Measurements from ENCODE around the gene TSSC4. TPM values are rescaled to one million over a fixed set of nuclear protein-coding genes. Genes with fewer than 3 reads are reported as not detected.
A peak's percentile ranks its signal among the peaks of the same experiment; 100 is the strongest.
"Not testable (repeated sequence)": the region's sequence is repeated elsewhere in the genome, so short reads cannot be mapped to it uniquely, and the experiment has no call there.

The TSSC4 gene
- total RNA-seq, 6 experiments from 2014 or later, result 17.6 to 27.0 (median 19.5) TPM

GRCh38 chr11:2357246-2357645, 43.3 kb upstream of the TSSC4 start:
- no peak for ATAC-seq

DNA sequence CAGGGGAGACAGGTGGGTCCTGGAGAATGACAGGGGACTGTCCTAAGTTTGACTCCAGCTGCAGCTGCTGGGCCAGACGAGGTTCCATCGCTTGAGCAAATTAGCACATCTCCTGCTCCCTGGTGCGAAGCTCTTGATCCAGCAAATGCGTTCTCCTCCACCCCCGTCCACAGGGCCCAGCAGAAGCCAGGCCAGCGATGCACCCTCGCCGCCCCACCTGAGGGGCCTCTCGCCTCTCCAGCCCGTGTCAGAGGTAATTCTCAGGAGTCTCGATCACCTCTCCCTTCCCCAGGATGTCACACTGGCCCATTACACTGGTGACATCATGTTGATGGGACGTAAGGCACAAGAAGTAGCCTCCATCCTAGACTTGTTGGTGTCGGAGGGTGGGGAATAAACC, 42.9 kb upstream of the TSSC4 start:
- H3K36me3 ChIP-seq; ATAC-seq; intact Hi-C loops (cut with DNase I); H3K27me3 ChIP-seq; H3K27ac ChIP-seq; DNase-seq; H3K9me3 ChIP-seq; H3K4me1 ChIP-seq; H3K4me3 ChIP-seq: not testable (repeated sequence)
- 100% methylated on average over 1 of the region's 13 CpGs for WGBS (ENCODE audit: insufficient coverage, low coverage, low lambda C conversion rate, missing lambda C conversion rate)

More at GRCh38 chr11:2357246-2357645, 43.3 kb upstream of the TSSC4 start:
- no peaks in the 10 kb centered on the region for H3K9me3 ChIP-seq
- intact Hi-C loops (cut with DNase I), result no loop called here
- no peak overlapping the region for H3K4me3 ChIP-seq
- WGBS (ENCODE audit: insufficient coverage, low coverage, low lambda C conversion rate, missing lambda C conversion rate), result 53% methylated on average over 3 of the region's 8 CpGs
- H3K27me3 ChIP-seq, result no peaks in the 10 kb centered on the region
- no peaks in the 10 kb centered on the region for H3K4me1 ChIP-seq
- H3K27ac ChIP-seq, result no peak overlapping the region
- no peak for TF ChIP-seq POLR2A (IDR thresholded peaks at IDR 0.05)
- TF ChIP-seq, protein P1, sequence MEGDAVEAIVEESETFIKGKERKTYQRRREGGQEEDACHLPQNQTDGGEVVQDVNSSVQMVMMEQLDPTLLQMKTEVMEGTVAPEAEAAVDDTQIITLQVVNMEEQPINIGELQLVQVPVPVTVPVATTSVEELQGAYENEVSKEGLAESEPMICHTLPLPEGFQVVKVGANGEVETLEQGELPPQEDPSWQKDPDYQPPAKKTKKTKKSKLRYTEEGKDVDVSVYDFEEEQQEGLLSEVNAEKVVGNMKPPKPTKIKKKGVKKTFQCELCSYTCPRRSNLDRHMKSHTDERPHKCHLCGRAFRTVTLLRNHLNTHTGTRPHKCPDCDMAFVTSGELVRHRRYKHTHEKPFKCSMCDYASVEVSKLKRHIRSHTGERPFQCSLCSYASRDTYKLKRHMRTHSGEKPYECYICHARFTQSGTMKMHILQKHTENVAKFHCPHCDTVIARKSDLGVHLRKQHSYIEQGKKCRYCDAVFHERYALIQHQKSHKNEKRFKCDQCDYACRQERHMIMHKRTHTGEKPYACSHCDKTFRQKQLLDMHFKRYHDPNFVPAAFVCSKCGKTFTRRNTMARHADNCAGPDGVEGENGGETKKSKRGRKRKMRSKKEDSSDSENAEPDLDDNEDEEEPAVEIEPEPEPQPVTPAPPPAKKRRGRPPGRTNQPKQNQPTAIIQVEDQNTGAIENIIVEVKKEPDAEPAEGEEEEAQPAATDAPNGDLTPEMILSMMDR (IDR thresholded peaks at IDR 0.05), result no peak
- H3K36me3 ChIP-seq, result no peaks in the 10 kb centered on the region
- DNase-seq, result no peak

DNA sequence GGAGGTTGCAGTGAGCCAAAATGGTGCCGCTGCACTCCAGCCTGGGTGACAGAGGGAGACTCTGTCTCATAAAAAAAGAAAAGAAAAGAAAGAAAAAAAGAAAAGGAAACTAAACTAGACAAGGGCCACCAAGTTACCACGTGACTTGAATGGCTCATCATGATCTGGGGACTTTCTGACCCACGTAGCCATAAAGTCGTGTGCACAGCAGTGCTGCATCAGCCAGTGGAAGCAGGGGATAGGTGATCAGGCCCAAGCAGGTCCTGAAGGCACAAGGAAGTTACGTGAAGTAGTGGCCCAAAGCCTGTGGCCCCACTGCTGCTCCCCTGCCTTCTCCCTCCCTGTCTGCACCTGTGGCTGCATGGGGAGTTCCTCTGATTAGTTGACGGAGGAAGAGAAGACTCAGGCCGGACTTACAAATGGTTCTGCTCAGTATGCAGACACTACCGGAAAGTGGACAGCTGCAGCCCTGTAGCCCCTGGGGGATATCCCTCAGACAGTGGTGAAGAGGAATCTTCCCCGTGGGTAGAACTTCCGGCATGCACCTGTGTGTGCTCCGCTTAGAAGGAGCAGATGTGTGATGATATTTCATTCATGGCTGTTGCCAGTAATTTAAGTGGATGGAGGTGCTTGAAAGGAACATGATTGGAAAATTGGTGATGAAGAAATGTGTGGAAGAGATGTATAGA, 41.7 kb upstream of the TSSC4 start:
- Histone ChIP-seq H3K27ac (no peak overlapping the region), H3K9me3 (no peaks in the 10 kb centered on the region), H3K4me1 (no peaks in the 10 kb centered on the region), H3K36me3 (no peaks in the 10 kb centered on the region), H3K27me3 (no peaks in the 10 kb centered on the region), H3K4me3 (no peak overlapping the region)
- DNase-seq, result no peak
- intact Hi-C loops (cut with DNase I), result no loop called here
- no peak for ATAC-seq
- TF ChIP-seq, protein P1 (IDR thresholded peaks at IDR 0.05), result no peak
- no peak for TF ChIP-seq POLR2A (IDR thresholded peaks at IDR 0.05)
- WGBS (ENCODE audit: insufficient coverage, low coverage, low lambda C conversion rate, missing lambda C conversion rate), result 89% methylated on average over 6 of the region's 11 CpGs

GRCh38 chr11:2359557-2359956, 41.0 kb upstream of the TSSC4 start:
- no peak overlapping the region for H3K4me3 ChIP-seq
- no peaks in the 10 kb centered on the region for H3K36me3 ChIP-seq
- TF ChIP-seq, protein P1 (IDR thresholded peaks at IDR 0.05), result no peak
- TF ChIP-seq POLR2A (IDR thresholded peaks at IDR 0.05), result no peak
- no peaks in the 10 kb centered on the region for H3K4me1 ChIP-seq
- no peaks in the 10 kb centered on the region for H3K9me3 ChIP-seq
- intact Hi-C loops (cut with DNase I), result no loop called here
- H3K27me3 ChIP-seq, result no peaks in the 10 kb centered on the region
- no peak for ATAC-seq
- no peak for DNase-seq
- H3K27ac ChIP-seq, result no peak overlapping the region
- no CpG with 5 or more reads among the region's 9 CpGs for WGBS (ENCODE audit: insufficient coverage, low coverage, low lambda C conversion rate, missing lambda C conversion rate)

GRCh38 chr11:2360081-2360642, 40.4 kb upstream of the TSSC4 start:
- Histone ChIP-seq H3K4me3 (no peak overlapping the region), H3K9me3 (no peaks in the 10 kb centered on the region), H3K36me3 (no peaks in the 10 kb centered on the region), H3K27ac (no peak overlapping the region), H3K27me3 (no peaks in the 10 kb centered on the region), H3K4me1 (no peaks in the 10 kb centered on the region)
- TF ChIP-seq, protein P1 (IDR thresholded peaks at IDR 0.05), result no peak
- no peak for TF ChIP-seq POLR2A (IDR thresholded peaks at IDR 0.05)
- ATAC-seq (peak in 1 of 4 donors; percentile 6), DNase-seq (no peak)
- 60% methylated on average over 3 of the region's 14 CpGs for WGBS (ENCODE audit: insufficient coverage, low coverage, low lambda C conversion rate, missing lambda C conversion rate)
- intact Hi-C loops (cut with DNase I), result no loop called here

Measured in right lobe of liver (tissue), 6 donors.